ENCODE results near the gene HBD. TPM values are rescaled to one million over a fixed set of nuclear protein-coding genes. Genes with fewer than 3 reads are reported as not detected.
A peak's percentile ranks its signal among the peaks of the same experiment; 100 is the strongest.

The HBD gene
- total and polyA plus RNA-seq, 2 donors (not counting 1 experiment from before 2014, with no cell fraction given) = 5.9 to 53.4 TPM

DNA sequence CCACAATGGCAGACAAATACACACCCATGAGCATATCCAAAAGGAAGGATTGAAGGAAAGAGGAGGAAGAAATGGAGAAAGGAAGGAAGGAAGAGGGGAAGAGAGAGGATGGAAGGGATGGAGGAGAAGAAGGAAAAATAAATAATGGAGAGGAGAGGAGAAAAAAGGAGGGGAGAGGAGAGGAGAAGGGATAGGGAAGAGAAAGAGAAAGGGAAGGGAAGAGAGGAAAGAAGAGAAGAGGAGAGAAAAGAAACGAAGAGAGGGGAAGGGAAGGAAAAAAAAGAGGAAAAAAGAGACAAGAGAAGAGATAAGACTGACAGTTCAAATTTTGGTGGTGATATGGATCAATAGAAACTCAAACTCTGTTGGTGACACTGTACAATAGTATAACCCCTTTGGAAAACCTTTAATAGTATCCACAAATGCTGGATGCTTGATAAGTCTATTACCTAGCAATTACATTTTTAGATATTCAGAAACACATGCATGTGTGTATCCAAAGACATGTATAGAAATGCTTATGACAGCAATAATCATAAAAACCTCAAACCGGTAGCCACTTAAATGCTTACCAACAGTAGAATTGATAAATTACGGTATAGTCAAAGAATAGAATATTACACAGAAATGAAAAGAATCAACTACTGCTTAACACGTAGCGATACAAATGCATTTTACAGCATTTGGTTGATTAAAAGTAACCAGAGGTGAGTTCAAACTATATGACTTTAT is 1.2 kb upstream of the HBD start:
- no peak overlapping the region for H3K27ac ChIP-seq (ENCODE audit: insufficient read depth, low read length)
- no peaks in the 10 kb centered on the region for H3K9me3 ChIP-seq (ENCODE audit: control insufficient read depth, insufficient read depth, low read depth, low read length)
- no peaks in the 10 kb centered on the region for H4K20me1 ChIP-seq (ENCODE audit: control insufficient read depth, extremely low read depth, insufficient read depth, low read length)
- peak overlapping the region; percentile 0 for H2AFZ ChIP-seq (ENCODE audit: low read length)
- H3K79me2 ChIP-seq (ENCODE audit: control insufficient read depth, insufficient read depth, low read length) = no peaks in the 10 kb centered on the region
- H3K9ac ChIP-seq (ENCODE audit: insufficient read depth, low read length) = no peak overlapping the region
- no peaks in the 10 kb centered on the region for H3K36me3 ChIP-seq (ENCODE audit: control insufficient read depth, insufficient read depth, low read length)
- TF ChIP-seq, protein P1, sequence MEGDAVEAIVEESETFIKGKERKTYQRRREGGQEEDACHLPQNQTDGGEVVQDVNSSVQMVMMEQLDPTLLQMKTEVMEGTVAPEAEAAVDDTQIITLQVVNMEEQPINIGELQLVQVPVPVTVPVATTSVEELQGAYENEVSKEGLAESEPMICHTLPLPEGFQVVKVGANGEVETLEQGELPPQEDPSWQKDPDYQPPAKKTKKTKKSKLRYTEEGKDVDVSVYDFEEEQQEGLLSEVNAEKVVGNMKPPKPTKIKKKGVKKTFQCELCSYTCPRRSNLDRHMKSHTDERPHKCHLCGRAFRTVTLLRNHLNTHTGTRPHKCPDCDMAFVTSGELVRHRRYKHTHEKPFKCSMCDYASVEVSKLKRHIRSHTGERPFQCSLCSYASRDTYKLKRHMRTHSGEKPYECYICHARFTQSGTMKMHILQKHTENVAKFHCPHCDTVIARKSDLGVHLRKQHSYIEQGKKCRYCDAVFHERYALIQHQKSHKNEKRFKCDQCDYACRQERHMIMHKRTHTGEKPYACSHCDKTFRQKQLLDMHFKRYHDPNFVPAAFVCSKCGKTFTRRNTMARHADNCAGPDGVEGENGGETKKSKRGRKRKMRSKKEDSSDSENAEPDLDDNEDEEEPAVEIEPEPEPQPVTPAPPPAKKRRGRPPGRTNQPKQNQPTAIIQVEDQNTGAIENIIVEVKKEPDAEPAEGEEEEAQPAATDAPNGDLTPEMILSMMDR (conservative IDR thresholded peaks at IDR 0.05 in 1 of 2, IDR thresholded peaks at IDR 0.05 in 1 of 2; ENCODE audit: low read depth in 1 of 2, low read length in 2 of 2) = no peak
- TF ChIP-seq EZH2 (IDR thresholded peaks at IDR 0.05; ENCODE audit: low read length, missing control alignments) = no peak
- H3K27me3 ChIP-seq (ENCODE audit: control insufficient read depth, insufficient read depth, low read length) = no peaks in the 10 kb centered on the region
- no peak for DNase-seq (ENCODE audit: low read depth in 2 of 2)
- H3K4me2 ChIP-seq (ENCODE audit: extremely low read depth, insufficient read depth, low read length) = no peak overlapping the region
- no peak overlapping the region for H3K4me3 ChIP-seq (replicated peaks in 1 of 4; ENCODE audit: control extremely low read depth in 1 of 4, insufficient read depth in 1 of 4, low read depth in 3 of 4, low read length in 4 of 4)
- peaks cover 9% of the 10 kb centered on the region for H3K4me1 ChIP-seq (ENCODE audit: control insufficient read depth, extremely low read depth, insufficient read depth, low read length)

DNA sequence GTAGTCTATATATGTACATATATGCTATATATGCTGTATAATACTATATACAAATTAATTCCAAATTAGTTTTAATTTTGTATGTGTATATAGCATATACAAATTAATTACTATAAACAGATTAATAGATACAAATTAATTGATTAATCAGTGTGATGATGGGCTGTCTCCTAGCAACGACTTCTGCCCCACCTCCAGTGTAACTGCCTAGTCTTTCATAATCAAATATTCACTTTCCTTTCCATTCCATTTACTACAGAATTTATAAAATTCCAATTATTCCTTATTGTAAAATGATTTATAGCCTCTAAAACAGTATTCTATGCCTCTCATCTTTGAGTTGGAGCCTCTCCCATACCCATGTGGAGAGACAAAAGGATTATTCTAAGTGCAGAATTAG is 976 bp downstream of the HBD start:
- Histone ChIP-seq H3K36me3 (ENCODE audit: control insufficient read depth, insufficient read depth, low read length) (no peaks in the 10 kb centered on the region), H3K9me3 (ENCODE audit: control insufficient read depth, insufficient read depth, low read depth, low read length) (no peaks in the 10 kb centered on the region), H3K27me3 (ENCODE audit: control insufficient read depth, insufficient read depth, low read length) (no peaks in the 10 kb centered on the region), H3K4me2 (ENCODE audit: extremely low read depth, insufficient read depth, low read length) (no peak overlapping the region), H3K4me3 (replicated peaks in 1 of 4; ENCODE audit: control extremely low read depth in 1 of 4, insufficient read depth in 1 of 4, low read depth in 3 of 4, low read length in 4 of 4) (no peak overlapping the region), H4K20me1 (ENCODE audit: control insufficient read depth, extremely low read depth, insufficient read depth, low read length) (no peaks in the 10 kb centered on the region), H3K9ac (ENCODE audit: insufficient read depth, low read length) (no peak overlapping the region), H2AFZ (ENCODE audit: low read length) (no peak overlapping the region), H3K27ac (ENCODE audit: insufficient read depth, low read length) (no peak overlapping the region), H3K4me1 (ENCODE audit: control insufficient read depth, extremely low read depth, insufficient read depth, low read length) (peaks cover 7% of the 10 kb centered on the region), H3K79me2 (ENCODE audit: control insufficient read depth, insufficient read depth, low read length) (no peaks in the 10 kb centered on the region)
- TF ChIP-seq EZH2 (IDR thresholded peaks at IDR 0.05; ENCODE audit: low read length, missing control alignments) = no peak
- TF ChIP-seq, protein P1 (conservative IDR thresholded peaks at IDR 0.05 in 1 of 2, IDR thresholded peaks at IDR 0.05 in 1 of 2; ENCODE audit: low read depth in 1 of 2, low read length in 2 of 2) = no peak
- DNase-seq (ENCODE audit: low read depth in 2 of 2) = no peak

DNA sequence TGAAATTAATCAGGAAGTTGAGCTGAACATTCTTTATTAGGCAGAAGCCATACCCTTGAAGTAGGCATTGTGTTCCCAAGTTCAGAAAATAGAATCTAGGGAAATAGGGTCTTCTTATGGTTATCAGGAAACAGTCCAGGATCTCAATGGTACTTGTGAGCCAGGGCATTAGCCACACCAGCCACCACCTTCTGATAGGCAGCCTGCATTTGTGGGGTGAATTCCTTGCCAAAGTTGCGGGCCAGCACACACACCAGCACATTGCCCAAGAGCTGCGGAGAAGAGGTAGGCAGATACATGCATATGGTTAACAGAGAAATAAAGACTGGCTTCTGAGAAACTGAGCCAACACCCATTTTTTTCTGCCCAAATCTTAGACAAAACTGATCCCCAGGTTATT is 1.5 kb downstream of the HBD start:
- DNase-seq (ENCODE audit: low read depth in 2 of 2) = no peak
- Histone ChIP-seq H3K27ac (ENCODE audit: insufficient read depth, low read length) (no peak overlapping the region), H3K9ac (ENCODE audit: insufficient read depth, low read length) (no peak overlapping the region), H3K27me3 (ENCODE audit: control insufficient read depth, insufficient read depth, low read length) (no peaks in the 10 kb centered on the region), H3K9me3 (ENCODE audit: control insufficient read depth, insufficient read depth, low read depth, low read length) (no peaks in the 10 kb centered on the region), H3K4me1 (ENCODE audit: control insufficient read depth, extremely low read depth, insufficient read depth, low read length) (peaks cover 7% of the 10 kb centered on the region), H3K4me2 (ENCODE audit: extremely low read depth, insufficient read depth, low read length) (no peak overlapping the region), H2AFZ (ENCODE audit: low read length) (no peak overlapping the region), H4K20me1 (ENCODE audit: control insufficient read depth, extremely low read depth, insufficient read depth, low read length) (no peaks in the 10 kb centered on the region), H3K4me3 (replicated peaks in 1 of 4; ENCODE audit: control extremely low read depth in 1 of 4, insufficient read depth in 1 of 4, low read depth in 3 of 4, low read length in 4 of 4) (no peak overlapping the region), H3K79me2 (ENCODE audit: control insufficient read depth, insufficient read depth, low read length) (no peaks in the 10 kb centered on the region), H3K36me3 (ENCODE audit: control insufficient read depth, insufficient read depth, low read length) (no peaks in the 10 kb centered on the region)
- no peak for TF ChIP-seq EZH2 (IDR thresholded peaks at IDR 0.05; ENCODE audit: low read length, missing control alignments)
- TF ChIP-seq, protein P1 (conservative IDR thresholded peaks at IDR 0.05 in 1 of 2, IDR thresholded peaks at IDR 0.05 in 1 of 2; ENCODE audit: low read depth in 1 of 2, low read length in 2 of 2) = no peak

Data from fibroblast of lung (primary cell).